ENCODE measurements around the gene ZNF99. TPM values are rescaled to one million over a fixed set of nuclear protein-coding genes. Genes with fewer than 3 reads are reported as not detected.
"Not testable (repeated sequence)": the region's sequence is repeated elsewhere in the genome, so short reads cannot be mapped to it uniquely, and the experiment has no call there.

ZNF99 gene
- total RNA-seq, 4 donors from 2014 or later: 0.22 to 0.34 (median 0.27) TPM; not detected in 1

DNA sequence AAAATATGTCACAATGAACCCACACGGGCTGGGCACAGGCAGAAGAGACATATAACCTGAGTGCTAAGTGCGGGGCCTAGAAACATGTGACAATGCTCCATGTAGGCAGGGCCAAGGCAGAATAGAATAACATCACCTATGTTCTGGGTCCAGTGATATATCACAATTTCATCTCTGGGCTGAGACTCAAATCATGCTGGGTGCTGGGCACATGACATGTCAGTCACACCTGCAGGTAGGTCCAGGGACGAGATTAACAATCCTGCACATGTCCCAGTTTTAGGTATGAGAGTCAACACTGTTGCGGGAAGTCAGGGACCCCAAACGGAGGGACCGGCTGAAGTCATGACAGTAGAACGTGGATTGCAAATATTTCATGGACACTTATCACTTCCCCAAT, 50.3 kb downstream of the ZNF99 start:
- H3K4me1 ChIP-seq: no peaks in the 10 kb centered on the region

DNA sequence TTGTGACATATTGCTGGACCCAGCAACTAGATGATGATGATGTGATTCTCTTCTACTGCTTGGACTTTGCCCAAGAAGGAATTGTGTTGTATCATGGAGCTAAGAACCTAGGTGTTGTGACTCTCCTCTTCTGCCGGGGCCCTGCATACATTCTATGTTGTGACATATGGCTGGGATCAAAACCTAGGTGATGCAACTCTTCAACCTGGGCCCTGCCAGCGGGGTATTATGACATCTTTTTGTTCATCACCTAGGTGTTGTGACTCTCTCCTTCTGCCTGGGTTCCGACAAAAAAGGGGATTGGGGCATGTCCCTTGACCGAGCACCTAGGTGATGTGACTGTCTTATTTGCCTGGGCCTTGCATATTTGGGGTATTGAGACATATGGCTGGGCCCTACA, 55.7 kb downstream of the ZNF99 start:
- H3K4me3 ChIP-seq (replicated peaks in 1 of 3); H3K4me1 ChIP-seq; H3K36me3 ChIP-seq; H3K27ac ChIP-seq; DNase-seq; H3K9me3 ChIP-seq; H3K27me3 ChIP-seq; intact Hi-C loops (cut with DNase I): not testable (repeated sequence)
- 87 to 89% methylated on average over 4 of the region's 4 CpGs for WGBS, 2 donors

More for the DNA sequence above, 50.3 kb downstream of the ZNF99 start:
- Histone ChIP-seq H3K9me3 (no peaks in the 10 kb centered on the region), H3K4me3 (replicated peaks in 1 of 3) (no peak overlapping the region), H3K36me3 (no peaks in the 10 kb centered on the region), H3K27ac (no peak overlapping the region), H3K27me3 (no peaks in the 10 kb centered on the region)
- TF ChIP-seq CTCF (IDR thresholded peaks at IDR 0.05): no peak
- no peak for TF ChIP-seq POLR2A (IDR thresholded peaks at IDR 0.05)
- intact Hi-C loops (cut with DNase I): no loop called here
- 73 to 91% methylated on average over 7 of the region's 7 CpGs for WGBS, 2 donors
- DNase-seq: no peak

DNA sequence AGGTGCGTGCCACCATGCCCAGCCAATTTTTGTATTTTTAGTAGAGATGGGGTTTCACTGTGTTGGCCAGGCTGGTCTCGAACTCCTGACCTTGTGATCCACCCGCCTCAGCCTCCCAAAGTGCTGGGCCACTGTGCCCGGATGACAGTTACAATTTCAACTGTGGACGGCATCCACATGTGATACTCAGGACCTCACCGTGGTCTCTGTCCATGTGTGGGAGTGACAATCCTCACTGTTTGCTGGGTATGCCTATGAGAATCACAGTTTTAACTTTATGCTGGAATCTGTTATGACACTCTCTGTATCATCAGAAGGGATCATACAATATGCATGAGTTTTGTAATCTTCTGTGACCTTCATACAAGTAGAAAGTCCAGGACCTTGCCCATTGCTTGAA, 62.4 kb downstream of the ZNF99 start:
- intact Hi-C loops (cut with DNase I); H3K4me3 ChIP-seq (replicated peaks in 1 of 3); H3K9me3 ChIP-seq; H3K4me1 ChIP-seq; H3K27me3 ChIP-seq; H3K27ac ChIP-seq; DNase-seq; H3K36me3 ChIP-seq: not testable (repeated sequence)
- WGBS, 2 donors: 92 to 97% methylated on average over 6 of the region's 6 CpGs

- Histone ChIP-seq H3K27ac (no peak overlapping the region), H3K4me3 (replicated peaks in 1 of 3) (no peak overlapping the region), H3K4me1 (no peaks in the 10 kb centered on the region), H3K36me3 (no peaks in the 10 kb centered on the region), H3K9me3 (no peaks in the 10 kb centered on the region), H3K27me3 (no peaks in the 10 kb centered on the region)
- no peak for TF ChIP-seq POLR2A (IDR thresholded peaks at IDR 0.05)
- no peak for TF ChIP-seq CTCF (IDR thresholded peaks at IDR 0.05)
- intact Hi-C loops (cut with DNase I): no loop called here
- WGBS, 2 donors: 23 to 38% methylated on average over 16 to 24 of the region's 27 CpGs
- DNase-seq: no peak
Measured at GRCh38 chr19:22708983-22709382, 75.0 kb downstream of the ZNF99 start.

DNA sequence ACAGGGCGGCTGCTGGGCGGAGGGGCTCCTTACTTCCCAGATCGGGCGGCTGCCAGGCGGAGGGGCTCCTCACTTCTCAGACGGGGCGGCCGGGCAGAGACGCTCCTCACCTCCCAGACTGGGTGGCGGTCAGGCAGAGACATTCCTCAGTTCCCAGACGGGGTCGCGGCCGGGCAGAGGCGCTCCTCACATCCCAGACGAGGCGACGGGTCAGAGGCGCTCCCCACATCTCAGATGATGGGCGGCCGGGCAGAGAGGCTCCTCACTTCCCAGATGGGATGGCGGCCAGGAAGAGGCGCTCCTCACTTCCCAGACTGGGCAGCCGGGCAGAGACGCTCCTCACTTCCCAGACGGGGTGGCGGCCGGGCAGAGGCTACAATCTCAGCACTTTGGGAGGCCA, 80.9 kb downstream of the ZNF99 start:
- H3K27ac ChIP-seq; DNase-seq; H3K4me3 ChIP-seq (replicated peaks in 1 of 3); H3K36me3 ChIP-seq; H3K4me1 ChIP-seq; H3K9me3 ChIP-seq; H3K27me3 ChIP-seq; intact Hi-C loops (cut with DNase I): not testable (repeated sequence)
- WGBS, 2 donors: 93% methylated on average over 6 to 14 of the region's 28 CpGs

DNA sequence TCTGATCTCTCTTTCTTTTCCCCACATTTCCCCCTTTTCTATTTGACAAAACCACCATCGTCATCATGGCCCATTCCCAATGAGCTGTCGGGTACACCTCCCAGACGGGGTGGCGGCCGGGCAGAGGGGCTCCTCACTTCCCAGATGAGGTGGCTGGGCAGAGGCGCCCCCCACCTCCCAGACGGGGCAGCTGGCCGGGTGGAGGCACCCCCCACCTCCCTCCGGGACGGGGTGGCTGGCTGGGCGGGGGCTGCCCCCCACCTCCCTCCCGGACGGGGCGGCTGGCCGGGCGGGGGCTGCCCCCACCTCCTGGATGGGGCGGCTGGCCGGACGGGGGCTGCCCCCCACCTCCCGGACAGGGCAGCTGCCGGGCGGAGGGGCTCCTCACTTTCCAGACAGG, 81.3 kb downstream of the ZNF99 start:
- DNase-seq; H3K36me3 ChIP-seq; H3K4me1 ChIP-seq; H3K27ac ChIP-seq; H3K27me3 ChIP-seq; intact Hi-C loops (cut with DNase I); H3K9me3 ChIP-seq; H3K4me3 ChIP-seq (replicated peaks in 1 of 3): not testable (repeated sequence)
- WGBS, 2 donors: 97 to 98% methylated on average over 5 to 7 of the region's 22 CpGs

Small RNA genes within 50 kb of the gene (small RNA-seq; reads per million reads assigned to genes)
- not detected for gene AC008626.1
- not detected for gene AC008626.2

Other genes starting within 250 kb of the ZNF99 start
- gene ZNF492, start 149.8 kb downstream of the ZNF99 start, total RNA-seq: under 1 TPM in 3 of 4 donors, not detected in 1; 0.13 to 0.59 (median 0.22) TPM
- under 1 TPM in 1 of 4 donors, not detected in 3; 0.22 TPM for gene ZNF723, start 48.1 kb upstream of the ZNF99 start, total RNA-seq
- 1 to 10 TPM; 2.0 to 5.9 (median 2.6) TPM for gene ZNF728, start 219.0 kb upstream of the ZNF99 start, total RNA-seq